HEK293 (cell line): ENCODE measurements around the gene ATP8A2.

Experiments used
- PRDM1 ChIP-seq: fragments of 450-650 bp; formaldehyde crosslinking; IDR thresholded peaks from 2 replicates; pipeline ENCODE4; 2016; ENCODE audit warnings: missing biosample characterization, missing genetic modification characterization
- ZNF175 ChIP-seq: fragments of 450-650 bp; formaldehyde crosslinking; IDR thresholded peaks from 2 replicates; pipeline ENCODE4 v1.5.1; 2016; ENCODE audit warnings: missing biosample characterization, missing genetic modification characterization
- ZNF449 ChIP-seq: fragments of 450-650 bp; formaldehyde crosslinking; IDR thresholded peaks from 2 replicates; pipeline ENCODE4 v1.5.1; 2017; ENCODE audit warnings: missing biosample characterization, mild to moderate bottlenecking, missing genetic modification characterization, moderate library complexity
- ZNF639 ChIP-seq: fragments of 450-650 bp; formaldehyde crosslinking; IDR thresholded peaks from 2 replicates; pipeline ENCODE4 v1.5.1; 2016; ENCODE audit warnings: missing biosample characterization, missing genetic modification characterization
- ZSCAN18 ChIP-seq: fragments of 450-650 bp; formaldehyde crosslinking; IDR thresholded peaks from 2 replicates; pipeline ENCODE4 v1.5.1; 2016; ENCODE audit warnings: missing biosample characterization, missing genetic modification characterization
- TF ChIP-seq, protein P1 (sequence below): fragments of 450-650 bp; formaldehyde crosslinking; IDR thresholded peaks from 2 replicates; pipeline ENCODE4 v1.5.1; 2016; ENCODE audit warnings: missing biosample characterization, missing genetic modification characterization
- TF ChIP-seq, protein P2 (sequence below): fragments of 450-650 bp; formaldehyde crosslinking; IDR thresholded peaks from 2 replicates; pipeline ENCODE4 v1.5.0; 2017; ENCODE audit warnings: missing biosample characterization, missing genetic modification characterization, borderline replicate concordance

- TF ChIP-seq ZNF639 (tag by site-specific recombination) (no peak), ZSCAN18 (tag by site-specific recombination) (no peak), PRDM1 (tag by site-specific recombination) (no peak), ZNF175 (tag by site-specific recombination) (no peak), ZNF449 (no peak)
- TF ChIP-seq, protein P1, sequence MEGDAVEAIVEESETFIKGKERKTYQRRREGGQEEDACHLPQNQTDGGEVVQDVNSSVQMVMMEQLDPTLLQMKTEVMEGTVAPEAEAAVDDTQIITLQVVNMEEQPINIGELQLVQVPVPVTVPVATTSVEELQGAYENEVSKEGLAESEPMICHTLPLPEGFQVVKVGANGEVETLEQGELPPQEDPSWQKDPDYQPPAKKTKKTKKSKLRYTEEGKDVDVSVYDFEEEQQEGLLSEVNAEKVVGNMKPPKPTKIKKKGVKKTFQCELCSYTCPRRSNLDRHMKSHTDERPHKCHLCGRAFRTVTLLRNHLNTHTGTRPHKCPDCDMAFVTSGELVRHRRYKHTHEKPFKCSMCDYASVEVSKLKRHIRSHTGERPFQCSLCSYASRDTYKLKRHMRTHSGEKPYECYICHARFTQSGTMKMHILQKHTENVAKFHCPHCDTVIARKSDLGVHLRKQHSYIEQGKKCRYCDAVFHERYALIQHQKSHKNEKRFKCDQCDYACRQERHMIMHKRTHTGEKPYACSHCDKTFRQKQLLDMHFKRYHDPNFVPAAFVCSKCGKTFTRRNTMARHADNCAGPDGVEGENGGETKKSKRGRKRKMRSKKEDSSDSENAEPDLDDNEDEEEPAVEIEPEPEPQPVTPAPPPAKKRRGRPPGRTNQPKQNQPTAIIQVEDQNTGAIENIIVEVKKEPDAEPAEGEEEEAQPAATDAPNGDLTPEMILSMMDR (tag by site-specific recombination) = no peak
- TF ChIP-seq, protein P2, sequence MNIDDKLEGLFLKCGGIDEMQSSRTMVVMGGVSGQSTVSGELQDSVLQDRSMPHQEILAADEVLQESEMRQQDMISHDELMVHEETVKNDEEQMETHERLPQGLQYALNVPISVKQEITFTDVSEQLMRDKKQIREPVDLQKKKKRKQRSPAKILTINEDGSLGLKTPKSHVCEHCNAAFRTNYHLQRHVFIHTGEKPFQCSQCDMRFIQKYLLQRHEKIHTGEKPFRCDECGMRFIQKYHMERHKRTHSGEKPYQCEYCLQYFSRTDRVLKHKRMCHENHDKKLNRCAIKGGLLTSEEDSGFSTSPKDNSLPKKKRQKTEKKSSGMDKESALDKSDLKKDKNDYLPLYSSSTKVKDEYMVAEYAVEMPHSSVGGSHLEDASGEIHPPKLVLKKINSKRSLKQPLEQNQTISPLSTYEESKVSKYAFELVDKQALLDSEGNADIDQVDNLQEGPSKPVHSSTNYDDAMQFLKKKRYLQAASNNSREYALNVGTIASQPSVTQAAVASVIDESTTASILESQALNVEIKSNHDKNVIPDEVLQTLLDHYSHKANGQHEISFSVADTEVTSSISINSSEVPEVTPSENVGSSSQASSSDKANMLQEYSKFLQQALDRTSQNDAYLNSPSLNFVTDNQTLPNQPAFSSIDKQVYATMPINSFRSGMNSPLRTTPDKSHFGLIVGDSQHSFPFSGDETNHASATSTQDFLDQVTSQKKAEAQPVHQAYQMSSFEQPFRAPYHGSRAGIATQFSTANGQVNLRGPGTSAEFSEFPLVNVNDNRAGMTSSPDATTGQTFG (tag by site-specific recombination) = no peak
Measured at GRCh38 chr13:25766576-25766975, 394.8 kb downstream of the ATP8A2 start.
